Subcutaneous adipose tissue (tissue), 4 donors: ENCODE measurements around the gene SRRM2. TPM values are rescaled to one million over a fixed set of nuclear protein-coding genes. Genes with fewer than 3 reads are reported as not detected.

Experiments
- total RNA-seq, 4 donors: library from RNA; depleted of rRNA; stranded (reverse); fragments of >200 nt; gene quantifications; one replicate each; pipeline ENCODE4 v1.1.0, GENCODE V29; 2016
- TF ChIP-seq, protein P1 (sequence below): fragments of 450-650 bp; IDR thresholded peaks from one replicate; pipeline ENCODE4 v1.5.1; 2016; ENCODE audit warnings: low read depth, mild to moderate bottlenecking, control low read depth, antibody characterized with exemption, moderate library complexity

SRRM2 gene
- total RNA-seq, 4 donors from 2014 or later = 245 to 552 (median 404) TPM

DNA sequence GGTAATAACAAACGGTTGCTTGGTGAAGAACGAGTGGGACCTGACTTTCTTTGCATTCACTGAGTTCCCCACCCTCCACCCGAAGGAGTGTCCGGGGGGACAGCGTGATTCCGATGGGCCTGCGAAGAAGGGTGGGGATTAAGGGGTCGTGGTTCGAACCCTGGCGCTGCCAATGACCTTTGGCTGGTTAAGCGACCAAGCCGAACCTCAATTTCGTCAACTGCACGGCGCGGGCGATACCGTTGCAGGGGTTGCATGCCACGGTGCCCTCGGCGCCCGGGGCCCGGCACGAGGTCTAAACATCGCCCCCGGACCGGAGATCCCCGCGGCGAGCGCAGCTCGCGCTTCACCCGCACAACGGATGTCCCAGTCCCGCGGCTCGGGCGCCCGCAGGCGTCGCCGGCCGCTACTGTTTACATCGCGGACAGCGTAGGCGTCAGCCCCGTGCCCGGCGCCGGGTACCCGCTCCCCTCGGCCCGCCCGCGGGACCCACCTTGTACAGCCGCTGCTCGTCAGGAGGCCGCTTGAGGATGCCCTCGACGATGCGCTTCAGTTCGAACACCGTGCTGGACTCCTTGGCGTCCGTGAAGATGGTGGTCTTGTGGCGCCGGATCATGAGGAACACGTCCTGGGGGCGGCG lies 24.2 kb downstream of the SRRM2 start:
- TF ChIP-seq, protein P1, sequence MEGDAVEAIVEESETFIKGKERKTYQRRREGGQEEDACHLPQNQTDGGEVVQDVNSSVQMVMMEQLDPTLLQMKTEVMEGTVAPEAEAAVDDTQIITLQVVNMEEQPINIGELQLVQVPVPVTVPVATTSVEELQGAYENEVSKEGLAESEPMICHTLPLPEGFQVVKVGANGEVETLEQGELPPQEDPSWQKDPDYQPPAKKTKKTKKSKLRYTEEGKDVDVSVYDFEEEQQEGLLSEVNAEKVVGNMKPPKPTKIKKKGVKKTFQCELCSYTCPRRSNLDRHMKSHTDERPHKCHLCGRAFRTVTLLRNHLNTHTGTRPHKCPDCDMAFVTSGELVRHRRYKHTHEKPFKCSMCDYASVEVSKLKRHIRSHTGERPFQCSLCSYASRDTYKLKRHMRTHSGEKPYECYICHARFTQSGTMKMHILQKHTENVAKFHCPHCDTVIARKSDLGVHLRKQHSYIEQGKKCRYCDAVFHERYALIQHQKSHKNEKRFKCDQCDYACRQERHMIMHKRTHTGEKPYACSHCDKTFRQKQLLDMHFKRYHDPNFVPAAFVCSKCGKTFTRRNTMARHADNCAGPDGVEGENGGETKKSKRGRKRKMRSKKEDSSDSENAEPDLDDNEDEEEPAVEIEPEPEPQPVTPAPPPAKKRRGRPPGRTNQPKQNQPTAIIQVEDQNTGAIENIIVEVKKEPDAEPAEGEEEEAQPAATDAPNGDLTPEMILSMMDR = no peak

DNA sequence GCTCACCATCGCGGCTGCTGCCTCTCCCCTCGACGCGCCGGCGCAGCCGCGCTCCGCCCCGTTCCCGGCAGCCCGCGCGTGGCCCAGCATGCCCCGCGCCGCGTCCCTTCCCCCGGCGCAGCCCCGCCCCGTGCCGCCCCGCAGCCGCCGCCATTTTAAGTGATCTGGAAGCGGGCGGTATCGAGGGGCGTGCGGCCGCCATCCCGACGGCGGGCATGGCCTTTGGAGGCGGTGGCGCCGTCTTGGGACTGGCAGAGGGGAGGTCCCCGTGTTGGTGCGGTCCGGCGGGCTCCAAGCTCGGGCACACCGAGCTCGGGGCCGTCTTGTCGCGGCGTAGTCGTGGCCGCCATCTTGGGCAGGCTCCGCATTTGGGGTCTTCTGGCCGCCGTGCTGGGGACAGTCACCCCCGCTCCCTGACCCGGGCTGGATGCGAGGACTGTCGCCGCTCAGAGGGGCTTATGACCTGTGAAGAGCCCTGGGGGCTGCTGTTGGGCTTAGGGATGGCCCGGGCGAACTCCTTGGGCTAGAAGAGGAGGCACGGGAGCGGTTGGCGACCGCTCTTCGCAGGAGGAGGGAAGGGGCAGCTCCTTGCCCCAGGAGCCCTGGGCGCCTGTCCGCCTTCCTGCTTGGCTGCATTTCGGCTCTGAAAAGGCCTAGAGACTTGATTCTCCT lies 24.9 kb downstream of the SRRM2 start, which contains the start of gene ELOB:
TSS of gene ELOB (minus strand) at position 50 of the 672 bp plus-strand sequence. CDS start at position 9, 41 bp downstream.
- TF ChIP-seq, protein P1 = no peak

DNA sequence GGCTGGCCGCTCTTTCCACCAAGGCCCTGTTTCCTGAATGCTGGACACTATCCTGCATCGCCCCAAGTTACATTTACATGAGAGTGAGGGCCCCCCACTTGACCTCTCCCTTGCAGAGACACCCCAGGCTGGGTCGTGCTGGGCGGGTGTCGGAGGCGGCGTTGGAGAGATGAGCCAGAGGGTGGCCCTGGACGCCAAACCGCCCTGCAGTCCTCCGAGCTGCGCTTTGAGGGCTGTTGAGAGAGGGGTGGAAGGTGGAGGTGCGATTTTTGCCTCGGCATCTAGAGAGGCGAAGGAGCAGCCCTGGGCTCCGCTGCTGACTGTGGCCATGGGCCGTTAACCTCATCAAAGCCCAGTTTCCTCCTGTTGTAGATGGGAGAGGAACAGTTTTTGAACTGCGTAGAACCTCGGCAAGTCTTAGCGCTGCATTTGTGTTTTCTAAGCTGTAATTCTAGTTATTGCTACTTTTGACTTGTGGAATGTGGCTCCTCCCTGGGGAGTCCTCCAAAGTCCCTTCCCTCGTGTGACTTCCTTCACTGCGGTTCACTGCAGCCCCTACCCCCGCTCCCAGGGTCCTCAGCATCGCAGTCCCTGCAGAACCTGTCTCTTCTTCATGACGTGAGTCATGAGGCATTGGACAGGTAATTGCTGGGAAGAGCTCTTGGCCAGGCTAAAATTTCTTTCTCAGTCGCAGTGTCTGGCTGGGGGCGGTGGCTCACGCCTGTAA lies 25.6 kb downstream of the SRRM2 start:
- TF ChIP-seq, protein P1 = no peak

DNA sequence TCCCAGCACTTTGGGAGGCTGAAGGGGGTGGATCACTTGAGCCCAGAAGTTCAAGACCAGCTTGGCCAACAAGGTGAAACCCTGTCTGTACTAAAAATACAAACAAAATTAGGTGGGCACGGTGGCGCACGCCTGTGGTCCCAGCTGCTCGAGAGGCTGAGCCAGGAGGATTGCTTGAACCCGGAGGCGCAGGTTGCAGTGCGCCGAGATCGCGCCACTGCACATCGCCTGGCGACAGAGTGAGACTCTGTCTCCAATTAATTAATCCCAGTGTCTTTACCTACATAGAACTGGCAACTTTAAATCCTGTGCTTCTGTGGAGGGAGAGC lies 26.2 kb downstream of the SRRM2 start:
- TF ChIP-seq, protein P1 = no peak

DNA sequence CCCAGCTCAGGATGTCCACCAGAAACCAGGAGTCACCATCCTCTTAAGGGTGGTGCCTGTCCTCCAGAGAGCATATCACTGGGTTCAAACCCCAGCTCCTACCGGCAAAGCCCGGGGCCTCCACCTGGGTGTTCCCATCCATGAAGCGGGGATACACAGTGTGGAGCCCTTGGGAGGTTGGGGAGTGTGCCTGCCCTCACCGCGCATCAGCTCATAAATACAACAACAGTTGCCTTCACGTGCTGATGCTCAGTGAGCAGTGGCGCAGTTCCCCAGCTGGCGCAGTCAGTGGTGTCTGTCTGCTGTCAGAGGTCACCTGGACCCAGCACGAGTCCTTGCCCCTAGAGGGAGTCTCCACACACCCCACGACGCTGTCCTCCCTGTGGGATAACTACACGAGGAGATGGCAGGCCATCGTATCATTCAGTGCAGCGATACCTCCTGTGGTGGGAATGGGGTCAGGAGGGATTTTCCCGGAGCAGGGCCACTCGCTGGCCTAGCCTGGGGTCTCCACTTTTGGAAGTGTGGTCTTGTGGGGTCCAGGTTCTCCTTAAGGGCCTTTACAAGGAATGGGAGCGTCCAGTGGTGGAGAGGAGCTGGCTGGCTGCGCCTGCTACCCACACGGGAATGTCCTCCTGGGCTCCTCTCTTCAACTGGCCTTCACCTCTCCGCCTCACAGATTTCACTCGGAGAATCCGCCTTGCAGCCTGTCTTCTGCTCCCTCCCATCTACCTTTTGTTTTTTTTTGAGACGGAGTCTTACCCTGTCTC lies 26.9 kb downstream of the SRRM2 start:
- TF ChIP-seq, protein P1 = no peak

DNA sequence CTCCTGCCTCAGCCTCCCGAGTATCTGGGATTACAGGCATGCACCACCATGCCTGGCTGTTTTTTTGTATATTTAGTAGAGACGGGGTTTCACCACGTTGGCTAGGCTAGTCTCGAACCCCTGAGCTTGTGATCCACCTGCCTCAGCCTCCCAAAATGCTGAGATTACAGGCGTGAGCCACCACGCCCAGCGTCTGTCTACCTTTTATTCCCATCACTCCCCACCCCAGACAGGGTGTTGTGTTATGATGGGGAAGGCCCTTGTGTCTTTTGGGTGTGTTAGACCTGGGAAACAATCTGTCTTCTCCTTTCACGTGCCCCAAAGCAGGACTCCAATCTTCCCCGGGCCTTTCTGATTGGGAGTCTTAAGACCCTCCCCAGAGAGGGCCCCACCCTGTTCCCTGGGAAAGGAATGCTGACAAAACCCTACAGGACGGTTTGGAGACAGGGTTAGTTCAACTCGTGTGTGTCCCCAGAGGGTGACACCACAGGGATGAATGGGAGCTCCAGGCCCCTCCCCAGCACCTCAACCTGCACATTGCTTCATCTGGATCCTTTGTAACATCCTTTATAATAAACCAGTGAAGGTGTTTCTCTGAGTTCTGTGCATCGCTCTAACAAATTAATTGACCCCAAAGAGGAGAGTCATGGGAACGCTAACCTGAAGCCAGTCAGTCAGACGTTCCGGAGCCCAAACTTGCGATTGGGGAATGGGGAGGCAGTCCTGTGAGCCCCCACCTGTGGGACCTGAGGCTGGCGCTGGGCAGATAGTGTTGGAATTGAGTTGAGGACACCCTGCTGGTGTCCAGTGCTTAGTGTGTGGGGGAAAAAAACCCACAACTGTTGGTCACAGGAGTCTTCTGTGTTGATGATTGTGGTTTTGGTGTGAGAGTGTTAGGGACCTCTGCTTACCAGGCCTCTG lies 27.8 kb downstream of the SRRM2 start:
- TF ChIP-seq, protein P1 = no peak
